Lower leg skin (tissue), 3 donors: ENCODE data around the gene UBE2I.

Source experiments
- POLR2A ChIP-seq, 2 donors: fragments of 450-650 bp; IDR thresholded peaks; one replicate each; pipeline ENCODE4 v1.6.1; 2016 to 2017; ENCODE audit warnings: antibody characterized with exemption in 2 of 2, mild to moderate bottlenecking in 1 of 2, moderate library complexity in 1 of 2
- TF ChIP-seq, protein P1 (sequence below), 3 donors: fragments of 450-650 bp; IDR thresholded peaks; one replicate each; pipeline ENCODE4 v1.5.1; 2016; ENCODE audit warnings: antibody characterized with exemption in 3 of 3, mild to moderate bottlenecking in 3 of 3, moderate library complexity in 2 of 3

- no peak for TF ChIP-seq POLR2A (IDR thresholded peaks at IDR 0.05)
- TF ChIP-seq, protein P1, sequence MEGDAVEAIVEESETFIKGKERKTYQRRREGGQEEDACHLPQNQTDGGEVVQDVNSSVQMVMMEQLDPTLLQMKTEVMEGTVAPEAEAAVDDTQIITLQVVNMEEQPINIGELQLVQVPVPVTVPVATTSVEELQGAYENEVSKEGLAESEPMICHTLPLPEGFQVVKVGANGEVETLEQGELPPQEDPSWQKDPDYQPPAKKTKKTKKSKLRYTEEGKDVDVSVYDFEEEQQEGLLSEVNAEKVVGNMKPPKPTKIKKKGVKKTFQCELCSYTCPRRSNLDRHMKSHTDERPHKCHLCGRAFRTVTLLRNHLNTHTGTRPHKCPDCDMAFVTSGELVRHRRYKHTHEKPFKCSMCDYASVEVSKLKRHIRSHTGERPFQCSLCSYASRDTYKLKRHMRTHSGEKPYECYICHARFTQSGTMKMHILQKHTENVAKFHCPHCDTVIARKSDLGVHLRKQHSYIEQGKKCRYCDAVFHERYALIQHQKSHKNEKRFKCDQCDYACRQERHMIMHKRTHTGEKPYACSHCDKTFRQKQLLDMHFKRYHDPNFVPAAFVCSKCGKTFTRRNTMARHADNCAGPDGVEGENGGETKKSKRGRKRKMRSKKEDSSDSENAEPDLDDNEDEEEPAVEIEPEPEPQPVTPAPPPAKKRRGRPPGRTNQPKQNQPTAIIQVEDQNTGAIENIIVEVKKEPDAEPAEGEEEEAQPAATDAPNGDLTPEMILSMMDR (IDR thresholded peaks at IDR 0.05), result no peak
Observed at GRCh38 chr16:1264345-1265089, 44.9 kb upstream of the UBE2I start.
